ENCODE results near the gene NME1.

Gene NME1

GRCh38 chr17:51197754-51198153, 44.4 kb downstream of the NME1 start:
- no peak for DNase-seq

GRCh38 chr17:51200295-51200694, 46.9 kb downstream of the NME1 start:
- DNase-seq = no peak

- no peak for DNase-seq
Measured at GRCh38 chr17:51200846-51201245, 47.5 kb downstream of the NME1 start.

- DNase-seq = no peak
Measured at GRCh38 chr17:51203838-51204237, 50.5 kb downstream of the NME1 start.
